Ammon's horn (tissue), 1 donor: ENCODE results near the gene NUBPL.

Experiments
- DNase-seq: peaks from one replicate; pipeline ENCODE4 v3.0.0-alpha.2; 2016; ENCODE audit warnings: low spot score

The NUBPL gene

DNA sequence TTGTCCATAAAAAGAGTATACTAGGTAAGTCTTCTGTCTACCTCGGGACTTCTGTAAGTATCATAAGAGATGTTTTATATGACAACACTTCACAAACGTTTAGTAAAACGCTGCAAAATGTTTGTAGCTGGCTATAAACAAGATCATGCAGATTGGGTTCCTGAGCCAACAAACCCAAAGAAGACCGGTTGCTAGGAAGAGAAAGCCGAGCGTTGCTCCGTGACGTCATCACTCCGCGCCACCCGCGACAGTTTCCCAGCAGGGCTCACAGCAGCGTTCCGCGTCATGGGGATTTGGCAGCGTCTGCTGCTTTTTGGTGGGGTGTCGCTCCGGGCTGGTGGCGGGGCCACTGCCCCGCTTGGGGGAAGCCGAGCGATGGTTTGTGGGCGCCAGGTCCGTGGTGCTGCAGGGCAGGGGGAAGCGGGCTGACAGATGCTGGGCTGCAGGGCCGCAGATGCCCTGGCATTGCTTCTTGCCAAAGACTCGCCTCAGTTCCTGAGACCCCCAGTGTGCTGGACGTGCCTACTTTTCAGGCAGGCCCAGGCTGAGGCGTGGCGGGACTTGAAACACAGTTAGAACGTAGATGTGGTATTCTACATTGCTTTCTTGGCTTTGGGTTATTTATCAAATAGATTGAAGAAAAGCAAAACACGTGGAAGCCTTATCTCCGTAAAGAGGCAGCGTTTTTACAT lies at the start of gene NUBPL:
Gene NUBPL, plus strand, starts transcription at position 250 of the 692 bp plus-strand sequence. Its CDS starts 36 bp downstream, at position 286.
- DNase-seq, result peak; percentile 95

DNA sequence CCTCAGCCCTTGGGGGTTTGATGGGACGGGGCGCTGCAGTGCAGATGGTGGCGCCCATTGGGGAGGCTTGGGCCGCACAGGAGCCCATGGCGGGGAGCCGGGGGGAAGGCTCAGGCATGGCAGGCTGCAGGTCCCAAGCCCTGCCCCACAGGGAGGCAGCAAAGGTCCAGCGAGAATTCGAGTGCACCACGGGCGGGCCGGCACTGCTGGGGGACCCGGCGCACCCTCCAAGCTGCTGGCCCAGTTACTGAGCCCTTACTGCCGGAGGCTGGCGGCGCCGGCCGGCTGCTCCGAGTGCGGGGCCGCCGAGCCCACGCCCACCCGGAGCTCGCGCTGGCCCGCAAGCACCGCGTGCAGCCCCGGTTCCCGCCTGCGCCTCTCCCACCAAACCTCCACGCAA lies 34.1 kb upstream of the NUBPL start:
- no peak for DNase-seq

DNA sequence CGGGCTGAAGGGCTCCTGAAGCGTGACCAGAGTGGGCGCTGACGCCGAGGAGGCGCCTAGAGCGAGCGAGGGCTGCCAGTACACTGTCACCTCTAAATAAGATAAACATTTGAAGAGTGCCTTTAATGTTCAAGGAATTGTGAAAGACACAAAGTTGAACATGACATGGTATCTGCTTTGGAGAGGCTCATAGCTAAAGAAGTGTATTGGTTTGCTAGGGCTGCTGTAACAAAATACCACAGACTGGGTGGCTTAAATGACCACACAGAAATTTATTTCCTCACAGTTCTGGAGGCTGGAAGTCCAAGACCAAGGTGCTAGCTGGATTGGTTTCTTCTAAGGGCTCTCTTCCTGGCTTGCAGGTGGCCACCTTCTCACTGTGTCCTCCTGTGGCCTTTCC lies 33.7 kb upstream of the NUBPL start:
- no peak for DNase-seq

DNA sequence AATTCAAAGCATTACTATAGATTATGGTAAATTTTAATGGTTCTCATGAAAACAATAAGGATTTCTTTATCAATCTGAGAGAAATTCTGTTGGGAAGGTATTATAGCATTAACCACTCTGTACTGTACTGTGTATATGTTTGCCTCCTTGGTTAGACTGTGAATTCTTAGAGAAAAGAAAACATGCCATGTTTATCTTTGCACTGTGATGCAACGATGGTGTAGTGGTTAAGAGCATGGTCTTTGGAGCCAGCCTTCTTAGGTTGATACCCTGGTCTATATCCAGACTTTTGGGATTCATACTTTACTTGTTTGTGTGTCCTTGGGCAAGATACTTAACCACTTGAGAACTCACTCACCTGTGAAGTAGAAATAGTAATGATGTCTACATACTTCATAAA lies 32.2 kb upstream of the NUBPL start:
- no peak for DNase-seq

DNA sequence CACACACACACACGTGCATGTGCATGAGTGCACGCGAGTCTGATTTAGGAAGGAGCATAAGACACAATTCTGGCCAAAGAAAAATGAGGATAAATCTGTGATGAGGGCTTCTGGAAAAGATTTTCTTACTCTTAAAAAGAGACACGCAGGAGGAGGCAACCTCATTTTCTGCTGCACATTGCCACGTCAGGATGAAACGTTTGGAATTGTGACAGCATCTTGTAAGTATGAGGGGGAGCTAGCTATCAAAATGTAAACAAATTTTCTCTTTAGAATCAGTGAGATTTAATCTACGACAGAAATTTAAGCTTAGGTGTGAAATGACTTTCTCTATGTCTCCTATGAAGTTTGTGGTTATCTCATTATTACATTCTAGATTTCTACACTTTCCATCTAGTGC lies 31.1 kb upstream of the NUBPL start:
- no peak for DNase-seq

DNA sequence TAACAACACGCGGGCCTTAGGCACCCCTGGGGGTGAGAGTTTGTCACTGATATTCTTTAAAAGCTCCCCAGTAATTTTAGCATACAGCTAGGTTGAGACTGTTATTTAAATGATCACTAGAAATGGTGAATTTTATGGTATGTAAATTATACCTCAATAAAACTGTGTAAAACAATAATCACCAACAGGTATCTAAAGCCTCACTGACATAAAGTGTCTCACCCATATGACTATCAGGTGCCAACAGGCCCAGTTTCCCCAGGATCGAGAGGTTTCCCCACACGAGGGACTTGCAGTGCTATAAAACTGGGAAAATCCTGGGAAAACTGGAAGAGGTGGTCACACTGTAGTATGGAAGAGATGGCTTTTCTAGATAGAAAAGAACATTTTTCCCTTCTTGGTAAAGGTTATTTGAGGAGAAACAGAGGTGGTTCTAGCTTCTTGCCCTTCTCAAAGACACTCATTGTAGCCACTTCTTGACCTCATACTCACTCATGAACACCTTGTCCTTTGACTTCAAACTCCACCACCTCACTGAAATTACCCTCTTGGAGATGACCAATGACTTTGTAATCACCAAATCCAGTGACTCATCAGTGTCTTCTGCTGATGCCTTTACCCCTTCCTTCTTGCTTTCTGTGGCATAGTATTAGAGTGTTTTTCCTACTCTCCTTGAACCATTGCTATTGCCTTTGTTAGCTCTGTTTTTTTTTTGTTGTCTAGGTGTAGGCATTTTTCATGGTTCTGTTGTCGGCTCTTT lies 24.8 kb upstream of the NUBPL start:
- no peak for DNase-seq

- no peak for DNase-seq
Observed at GRCh38 chr14:31541702-31542101, 19.5 kb upstream of the NUBPL start.

DNA sequence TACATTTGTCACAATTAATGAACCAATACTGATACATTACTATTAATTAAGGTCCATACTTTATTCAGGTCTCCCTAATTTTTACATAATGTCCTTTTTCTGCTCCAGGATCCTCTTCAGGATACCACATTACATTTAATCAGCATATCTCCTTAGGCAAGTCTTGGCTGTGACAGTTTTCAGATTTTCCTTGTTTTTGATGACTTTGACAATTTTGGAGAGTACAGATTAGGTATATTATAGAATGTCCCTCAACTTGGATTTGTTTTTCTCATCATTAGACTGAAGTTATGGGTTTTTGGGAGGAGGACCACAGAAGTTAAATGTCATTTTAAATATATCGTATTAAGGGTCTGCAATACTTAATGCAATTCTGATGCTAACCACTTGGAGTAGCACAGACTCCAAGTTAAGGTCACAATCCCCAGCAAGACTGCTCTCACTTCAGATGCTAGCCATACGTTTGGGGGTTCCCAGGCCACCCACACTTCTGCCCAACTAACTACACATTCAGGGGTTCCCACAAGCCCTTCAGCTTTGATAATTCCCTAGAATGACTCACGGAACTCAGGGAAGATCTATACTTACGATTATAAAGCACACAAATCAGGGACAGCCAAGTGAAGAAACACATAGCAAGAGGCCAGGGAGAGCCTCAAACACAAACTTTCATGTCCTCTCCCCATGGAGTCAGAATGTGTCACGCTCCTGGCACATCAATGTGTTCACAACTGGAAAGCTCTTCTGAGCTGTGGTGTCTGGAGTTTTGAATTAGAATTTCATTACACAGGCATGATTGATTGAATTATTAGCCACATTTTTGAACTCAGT lies 17.0 kb upstream of the NUBPL start:
- no peak for DNase-seq

DNA sequence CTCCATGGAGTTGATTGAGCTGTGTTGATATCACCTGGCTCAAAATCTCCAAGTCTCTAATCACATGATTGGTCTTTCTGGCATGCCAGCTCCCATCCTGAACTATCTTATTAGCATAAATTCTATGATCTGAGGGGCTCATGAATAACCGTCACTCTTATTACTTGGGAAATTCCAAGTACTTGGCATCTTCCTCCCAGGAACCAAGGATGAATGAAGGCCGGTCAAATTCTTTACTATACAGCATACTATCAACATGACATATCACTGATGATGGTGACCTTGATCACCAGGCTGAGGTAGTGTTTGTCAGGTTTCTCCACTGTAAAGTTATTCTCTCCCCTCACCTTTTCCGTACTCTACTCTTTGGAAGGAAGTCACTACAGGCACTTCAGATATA lies 16.4 kb upstream of the NUBPL start:
- DNase-seq, result no peak

DNA sequence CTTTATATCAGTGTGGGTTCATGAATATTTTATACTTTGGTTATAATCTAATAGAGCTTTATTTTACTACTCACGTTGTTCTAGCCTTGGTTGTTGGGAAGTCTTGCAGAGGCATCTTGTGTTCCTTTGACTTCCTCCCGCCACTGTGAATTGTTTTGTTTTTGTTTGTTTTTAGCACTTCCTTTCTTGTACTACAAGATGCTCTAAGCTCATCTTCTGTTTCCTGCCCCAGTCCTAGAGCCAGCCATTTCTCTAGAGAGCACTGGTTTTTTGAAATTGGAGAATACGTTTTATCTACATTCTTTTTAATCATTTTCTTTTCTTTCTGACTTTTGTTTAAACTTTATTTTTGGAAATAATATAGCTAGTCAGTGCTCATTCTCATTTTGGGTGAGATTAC lies 15.9 kb upstream of the NUBPL start:
- DNase-seq, result no peak

- no peak for DNase-seq
Observed at GRCh38 chr14:31549817-31550216, 11.4 kb upstream of the NUBPL start.

- no peak for DNase-seq
Observed at GRCh38 chr14:31550589-31550988, 10.6 kb upstream of the NUBPL start.

- DNase-seq, result no peak
Observed at GRCh38 chr14:31556191-31556590, 5.0 kb upstream of the NUBPL start.

DNA sequence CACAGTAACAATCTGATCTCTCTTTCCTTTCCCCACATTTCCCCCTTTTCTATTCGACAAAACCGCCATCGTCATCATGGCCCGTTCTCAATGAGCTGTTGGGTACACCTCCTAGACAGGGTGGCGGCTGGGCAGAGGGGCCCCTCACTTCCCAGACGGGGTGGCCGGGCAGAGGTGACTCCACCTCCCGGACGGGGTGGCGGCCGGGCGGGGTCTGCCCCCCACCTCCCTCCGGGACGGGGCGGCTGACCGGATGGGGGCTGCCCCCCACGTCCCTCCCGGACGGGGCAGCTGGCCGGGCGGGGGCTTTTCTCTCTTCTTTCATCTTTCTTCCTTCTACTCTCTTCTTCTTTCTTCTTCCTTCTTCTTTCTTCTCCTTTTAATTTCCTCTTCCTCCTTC lies 1.3 kb upstream of the NUBPL start:
- no peak for DNase-seq

DNA sequence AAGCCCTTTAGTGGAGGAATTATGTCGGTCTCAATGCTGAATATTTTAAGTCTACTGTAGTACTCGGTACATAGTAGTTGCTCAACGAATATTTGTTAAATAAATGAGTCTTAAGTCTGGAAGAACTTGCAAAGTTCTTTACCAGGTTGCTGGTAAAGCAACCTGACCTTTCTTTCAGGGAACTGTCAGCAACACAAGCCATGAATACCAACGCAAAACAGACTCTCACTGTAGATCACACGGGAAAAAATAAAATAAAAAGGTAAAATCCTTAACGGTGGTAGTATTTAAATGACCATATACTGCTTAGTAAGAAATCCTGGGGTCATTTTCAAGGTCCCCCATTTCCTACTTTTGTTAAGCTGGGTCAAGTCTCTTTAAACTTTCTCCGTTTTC lies 447 bp upstream of the NUBPL start:
- DNase-seq, result no peak

DNA sequence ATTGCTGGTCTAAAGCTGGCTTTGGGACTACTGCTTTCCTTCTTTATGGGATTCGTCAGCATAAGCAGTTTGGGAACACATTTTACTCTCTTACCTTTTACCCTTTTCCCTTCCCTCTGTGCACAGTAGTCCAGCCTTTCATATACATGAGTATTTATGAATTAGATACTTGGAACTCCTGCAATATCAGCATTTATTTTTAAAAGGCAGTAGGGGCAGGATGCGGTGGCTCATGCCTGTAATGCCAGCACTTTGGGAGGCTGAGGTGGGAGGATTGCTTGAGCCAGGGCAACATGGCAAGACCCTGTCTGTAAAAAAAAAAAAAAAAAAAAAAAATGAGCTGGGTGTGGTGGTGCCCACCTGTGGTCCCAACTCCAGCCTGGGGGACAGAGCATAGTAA lies 3.0 kb downstream of the NUBPL start:
- DNase-seq, result no peak

DNA sequence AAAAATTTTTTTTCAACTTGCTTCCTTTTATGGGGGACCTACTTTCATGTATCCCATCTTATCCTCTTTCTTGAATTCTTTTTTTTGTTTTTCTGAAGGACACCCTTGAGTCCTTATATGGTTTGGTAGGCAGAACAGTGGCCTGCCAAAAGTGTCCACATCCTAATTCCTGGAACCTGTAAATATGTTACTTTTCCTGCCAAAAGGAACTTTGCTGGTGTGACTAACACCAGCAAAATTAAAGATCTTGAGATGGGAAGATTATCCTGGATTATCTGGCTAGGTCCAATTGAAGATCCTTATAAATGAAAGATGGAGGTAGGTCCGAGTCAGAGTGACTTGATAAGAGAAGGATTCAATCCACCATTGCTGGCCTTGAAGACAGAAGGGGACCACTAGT lies 5.3 kb downstream of the NUBPL start:
- DNase-seq, result no peak

DNA sequence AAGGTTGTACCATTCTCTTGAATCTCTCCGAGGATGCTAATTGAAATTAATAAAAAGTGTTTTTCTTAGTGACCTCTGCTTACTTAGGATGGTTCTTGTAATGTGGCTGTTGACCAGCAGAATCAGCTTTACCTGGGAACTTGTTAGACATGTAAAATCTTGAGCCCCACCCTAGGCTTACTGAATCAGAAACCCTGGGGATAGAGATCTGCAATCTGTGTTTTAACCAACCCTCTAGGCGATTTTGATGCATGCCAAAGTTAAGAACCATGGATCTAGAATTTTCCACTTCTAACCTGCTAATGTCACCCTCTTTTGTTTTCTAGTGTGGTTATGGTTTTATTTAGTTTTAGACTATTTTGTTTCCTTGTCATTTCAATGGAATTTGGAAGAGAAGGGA lies 6.5 kb downstream of the NUBPL start:
- DNase-seq, result no peak

DNA sequence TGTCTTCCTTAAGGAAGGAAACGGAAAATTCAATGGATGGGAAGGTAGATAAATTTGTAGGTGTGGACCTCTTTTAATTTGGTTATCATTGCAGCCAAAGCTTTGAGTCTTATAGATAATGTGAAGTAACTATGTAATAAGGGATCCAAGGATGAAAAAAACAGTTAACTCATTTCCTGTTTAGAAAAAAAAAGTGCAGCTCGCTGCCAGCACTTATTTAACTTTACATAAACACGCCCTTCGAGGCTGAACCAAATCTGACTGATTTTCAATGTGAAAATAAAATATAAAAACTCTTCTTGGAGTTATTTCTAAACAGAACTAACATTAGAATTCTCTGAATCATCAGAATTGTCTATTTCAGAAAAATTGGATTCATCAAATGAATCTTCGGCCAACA lies 7.0 kb downstream of the NUBPL start:
- no peak for DNase-seq

DNA sequence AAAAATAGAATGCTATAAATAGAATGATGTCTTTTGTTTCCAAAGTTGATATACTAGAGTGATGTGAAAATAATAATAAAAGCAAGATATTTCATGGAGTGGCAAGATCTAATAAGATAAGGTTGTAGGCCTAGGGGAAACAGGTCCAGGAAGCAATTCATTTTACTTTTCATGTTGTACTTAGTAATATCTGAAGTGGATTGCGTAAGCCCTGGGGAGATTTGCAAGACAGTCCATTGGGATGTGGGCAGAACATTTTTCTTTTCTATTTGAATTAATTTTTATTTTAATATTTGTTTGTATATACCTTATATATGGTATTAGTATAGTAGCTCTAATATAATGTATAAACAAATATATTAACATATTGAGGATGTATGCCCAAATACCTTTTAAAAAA lies 7.5 kb downstream of the NUBPL start:
- no peak for DNase-seq

DNA sequence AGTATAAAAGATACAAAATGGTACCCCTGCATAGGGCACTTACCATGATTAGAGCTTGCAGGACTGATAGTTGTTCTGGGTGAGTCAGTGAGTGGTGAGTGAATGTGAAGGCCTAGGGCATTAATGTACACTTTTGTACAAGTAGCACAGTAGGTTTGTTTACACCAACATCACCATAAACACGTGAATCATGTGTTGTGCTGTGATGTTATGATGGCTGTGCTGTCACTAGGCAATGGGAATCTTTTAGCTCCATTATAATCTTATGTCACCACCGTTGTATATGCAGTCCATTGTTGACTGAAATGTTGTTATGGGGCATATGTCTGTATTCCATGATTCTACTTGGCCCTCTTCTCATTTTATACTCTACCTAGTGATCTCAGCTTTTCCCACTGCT lies 11.8 kb downstream of the NUBPL start:
- DNase-seq, result no peak

- DNase-seq, result no peak
Observed at GRCh38 chr14:31576949-31577348, 15.7 kb downstream of the NUBPL start.

DNA sequence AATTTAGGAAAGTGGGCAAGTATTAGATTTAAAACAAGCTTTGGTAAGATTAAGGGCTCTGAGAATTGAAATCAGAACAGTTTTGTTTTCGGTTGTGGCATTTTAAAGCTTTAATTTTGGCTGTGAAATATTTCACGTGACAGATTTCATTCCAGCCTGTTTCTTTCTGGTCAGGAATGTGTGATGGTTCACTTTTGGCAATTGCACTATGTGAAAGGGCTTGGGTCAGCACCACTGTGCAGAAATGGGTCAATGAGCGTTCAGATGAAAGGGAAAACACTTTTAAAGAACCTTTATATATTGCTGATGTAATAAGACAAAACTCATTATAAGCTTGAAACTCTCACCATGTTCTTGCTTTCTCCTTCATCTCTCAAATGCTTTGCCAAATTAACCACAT lies 17.1 kb downstream of the NUBPL start:
- peak; percentile 14 for DNase-seq
